Osteocyte (in vitro differentiated cells): ENCODE measurements around the gene FAM193B. TPM values are rescaled to one million over a fixed set of nuclear protein-coding genes. Genes with fewer than 3 reads are reported as not detected.
A peak's percentile ranks its signal among the peaks of the same experiment; 100 is the strongest.

Experiments used
- DNase-seq: peaks from one replicate; pipeline ENCODE4 v3.0.0; 2021; ENCODE audit warnings: mixed read lengths; ENCODE audit not compliant: unreplicated experiment; ENCODE audit errors: extremely low spot score
- H3K27ac Mint-ChIP-seq: one replicate; pipeline ENCODE4 v1.8.0; 2021; ENCODE audit warnings: mild to moderate bottlenecking, mixed read lengths; ENCODE audit not compliant: unreplicated experiment
- H3K27me3 Mint-ChIP-seq: one replicate; pipeline ENCODE4 v1.8.0; 2021; ENCODE audit warnings: mixed read lengths; ENCODE audit not compliant: unreplicated experiment
- H3K36me3 Mint-ChIP-seq: one replicate; pipeline ENCODE4 v1.8.0; 2021; ENCODE audit warnings: mixed read lengths; ENCODE audit not compliant: unreplicated experiment
- H3K4me1 Mint-ChIP-seq: one replicate; pipeline ENCODE4 v1.8.0; 2021; ENCODE audit warnings: mixed read lengths; ENCODE audit not compliant: unreplicated experiment
- H3K4me3 Mint-ChIP-seq: one replicate; pipeline ENCODE4 v1.8.0; 2021; ENCODE audit warnings: mild to moderate bottlenecking, moderate library complexity, mixed read lengths; ENCODE audit not compliant: unreplicated experiment
- H3K9me3 Mint-ChIP-seq: one replicate; pipeline ENCODE4 v1.8.0; 2021; ENCODE audit warnings: mixed read lengths; ENCODE audit not compliant: unreplicated experiment
- CTCF ChIP-seq: fragments of 200-600 bp; sonication (generic); IDR thresholded peaks from 2 replicates; pipeline ENCODE4 v1.5.0; 2021; ENCODE audit warnings: antibody characterized with exemption, mild to moderate bottlenecking, moderate library complexity
- total RNA-seq: library from RNA; stranded (reverse); gene quantifications from 2 replicates; pipeline ENCODE4 v1.2.1, GENCODE V29; 2021

FAM193B gene
- total RNA-seq, 1 donor from 2014 or later: 97.2 TPM

DNA sequence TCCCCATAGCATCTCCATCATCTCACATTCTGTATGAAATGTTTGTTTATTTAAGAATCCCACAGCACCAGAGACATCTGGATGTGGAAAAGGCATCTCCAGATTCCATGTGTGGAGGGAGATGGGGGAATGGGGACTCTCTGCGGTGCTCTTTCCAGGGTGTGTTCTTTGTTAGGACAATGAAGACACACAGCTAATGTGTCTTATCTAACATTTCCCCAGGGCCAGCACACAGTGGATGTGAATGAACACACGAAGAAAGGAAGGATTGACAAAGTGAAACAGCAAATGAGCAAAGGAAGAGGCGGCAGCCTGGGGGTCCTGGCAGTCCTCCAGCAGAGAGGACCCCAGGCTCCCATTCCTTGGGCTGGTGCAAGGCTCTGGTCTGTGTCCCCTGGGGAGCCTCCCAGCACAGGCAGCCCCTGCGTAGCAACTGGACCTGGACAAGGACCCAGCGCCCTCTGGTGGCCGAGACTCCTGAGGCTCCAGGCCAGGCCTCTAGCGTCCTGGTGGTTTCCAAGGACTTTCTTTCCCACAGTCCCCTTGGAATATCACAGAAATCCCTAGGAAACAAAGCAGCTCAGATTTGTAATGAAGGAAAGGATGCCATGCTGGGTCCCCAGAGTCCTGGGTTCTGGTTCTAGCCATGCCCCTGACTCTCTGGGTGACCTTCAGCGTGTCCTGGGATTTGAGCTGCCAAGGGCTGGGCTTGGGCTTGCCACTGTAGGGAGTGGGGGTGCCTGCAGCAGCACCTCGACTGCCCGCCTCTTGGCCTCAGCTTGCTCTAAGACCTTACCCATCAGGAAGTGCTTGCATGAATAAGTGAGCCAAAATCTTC lies 53.5 kb downstream of the FAM193B start:
- peaks cover 2% of the 10 kb centered on the region for H3K36me3 Mint-ChIP-seq
- peak overlapping the region; percentile 39 for H3K4me3 Mint-ChIP-seq
- DNase-seq: peak; percentile 95
- peaks cover 50% of the 10 kb centered on the region for H3K4me1 Mint-ChIP-seq
- TF ChIP-seq CTCF: peak; percentile 98
- H3K27ac Mint-ChIP-seq: peak overlapping the region; percentile 89
- H3K9me3 Mint-ChIP-seq: no peaks in the 10 kb centered on the region
- H3K27me3 Mint-ChIP-seq: no peaks in the 10 kb centered on the region

GRCh38 chr5:177499842-177500241 lies 54.5 kb downstream of the FAM193B start:
- DNase-seq: no peak
- Mint-ChIP-seq H3K36me3 (peaks cover 2% of the 10 kb centered on the region), H3K27me3 (no peaks in the 10 kb centered on the region), H3K4me1 (peaks cover 60% of the 10 kb centered on the region), H3K9me3 (no peaks in the 10 kb centered on the region), H3K27ac (peak overlapping the region; percentile 89), H3K4me3 (peak overlapping the region; percentile 11)
- TF ChIP-seq CTCF: no peak

- peak overlapping the region; percentile 73 for H3K27ac Mint-ChIP-seq
- peaks cover 76% of the 10 kb centered on the region for H3K4me1 Mint-ChIP-seq
- DNase-seq: no peak
- no peaks in the 10 kb centered on the region for H3K27me3 Mint-ChIP-seq
- H3K36me3 Mint-ChIP-seq: peaks cover 3% of the 10 kb centered on the region
- H3K4me3 Mint-ChIP-seq: peak overlapping the region; percentile 79
- no peaks in the 10 kb centered on the region for H3K9me3 Mint-ChIP-seq
- TF ChIP-seq CTCF: no peak
These were observed 56.2 kb downstream of the FAM193B start for GRCh38 chr5:177498013-177498787.

GRCh38 chr5:177497292-177498012 lies 56.9 kb downstream of the FAM193B start, which contains the start of gene PDLIM7:
PDLIM7 (minus strand) TSS chr5:177497604; CDS start chr5:177496512, 1,092 bp downstream.
- Mint-ChIP-seq H3K4me1 (peaks cover 81% of the 10 kb centered on the region), H3K27ac (peak within 1 kb of the TSS; percentile 91), H3K36me3 (peaks cover 8% of the 10 kb centered on the region), H3K4me3 (peak within 1 kb of the TSS; percentile 84), H3K9me3 (no peaks in the 10 kb centered on the region), H3K27me3 (no peaks in the 10 kb centered on the region)
- peak; percentile 98 for DNase-seq
- no peak for TF ChIP-seq CTCF
